CD4-positive, alpha-beta T cell treated with Interleukin-6 at 100 ng/mL for 8 hours (primary cell): ENCODE measurements around the gene CLEC4M.

ENCODE experiments used
- DNase-seq: peaks from one replicate; pipeline ENCODE4 v3.0.0-alpha.2; 2020; ENCODE audit warnings: mixed read lengths, low spot score

CLEC4M gene, protein sequence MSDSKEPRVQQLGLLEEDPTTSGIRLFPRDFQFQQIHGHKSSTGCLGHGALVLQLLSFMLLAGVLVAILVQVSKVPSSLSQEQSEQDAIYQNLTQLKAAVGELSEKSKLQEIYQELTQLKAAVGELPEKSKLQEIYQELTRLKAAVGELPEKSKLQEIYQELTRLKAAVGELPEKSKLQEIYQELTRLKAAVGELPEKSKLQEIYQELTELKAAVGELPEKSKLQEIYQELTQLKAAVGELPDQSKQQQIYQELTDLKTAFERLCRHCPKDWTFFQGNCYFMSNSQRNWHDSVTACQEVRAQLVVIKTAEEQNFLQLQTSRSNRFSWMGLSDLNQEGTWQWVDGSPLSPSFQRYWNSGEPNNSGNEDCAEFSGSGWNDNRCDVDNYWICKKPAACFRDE

DNA sequence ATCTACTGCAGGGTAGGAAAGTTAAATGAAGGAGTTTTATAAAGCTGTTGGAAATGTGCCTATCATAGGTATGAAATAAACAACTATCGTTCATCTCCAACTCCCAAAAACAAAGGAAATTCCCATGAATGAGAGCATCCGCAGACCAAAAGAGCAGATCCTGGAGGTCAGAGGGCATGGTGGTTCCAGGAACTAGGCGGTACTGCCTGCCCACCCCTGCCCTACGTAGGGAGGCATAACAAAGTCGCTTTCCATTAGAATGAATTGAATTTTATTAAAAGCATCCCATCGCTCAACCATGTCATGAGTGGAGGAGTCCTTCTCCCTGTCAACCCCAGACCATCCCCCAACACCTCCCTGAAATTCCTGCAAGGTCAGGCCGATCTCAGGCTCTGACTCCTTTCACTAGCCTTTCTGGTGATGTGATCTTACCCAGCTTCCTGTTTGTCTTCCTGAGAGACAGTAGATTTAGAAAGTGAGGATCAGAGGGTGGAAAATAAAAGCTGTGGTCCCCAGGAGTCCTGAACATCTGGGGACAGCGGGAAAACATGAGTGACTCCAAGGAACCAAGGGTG lies at the start of gene CLEC4M:
TSS of gene CLEC4M (plus strand) at position 525 of the 575 bp plus-strand sequence. CDS start at position 549, 24 bp downstream.
- no peak for DNase-seq

DNA sequence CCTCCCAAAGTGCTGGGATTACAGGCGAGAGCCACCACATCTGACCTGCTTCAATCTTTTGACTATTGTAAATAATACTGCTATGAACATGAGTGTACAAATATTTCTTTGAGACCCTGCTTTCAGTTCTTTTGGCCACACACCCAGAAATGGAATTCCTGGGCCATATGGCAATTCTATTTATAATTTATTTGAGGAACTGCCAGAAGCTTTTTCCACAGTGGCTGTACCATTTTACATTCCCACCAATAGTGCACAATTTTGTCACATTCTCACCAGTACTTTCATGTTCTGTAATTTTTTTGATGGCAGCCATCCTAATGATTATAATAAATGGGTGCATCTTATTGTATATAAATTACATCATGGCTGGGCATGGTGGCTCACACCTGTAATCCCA lies 47.4 kb upstream of the CLEC4M start:
- DNase-seq, result no peak

DNA sequence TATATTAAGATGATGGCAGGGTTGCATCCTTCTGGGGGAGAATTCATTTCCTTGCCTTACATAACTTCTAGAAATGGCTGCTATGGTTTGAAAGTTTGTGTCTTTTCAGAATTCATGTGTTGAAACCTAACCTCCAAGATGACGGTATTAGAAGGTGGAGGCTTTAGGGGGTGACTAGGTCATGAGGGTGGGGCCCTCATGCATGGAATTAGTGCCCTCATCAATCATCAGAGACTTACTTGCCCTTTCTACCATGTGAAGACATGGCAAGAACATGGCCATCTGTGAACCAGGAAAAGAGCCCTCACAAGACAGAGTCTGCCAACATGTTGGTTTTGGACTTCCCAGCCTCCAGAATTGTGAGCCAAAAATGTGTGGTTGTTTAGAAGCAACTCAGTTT lies 46.3 kb upstream of the CLEC4M start:
- no peak for DNase-seq

DNA sequence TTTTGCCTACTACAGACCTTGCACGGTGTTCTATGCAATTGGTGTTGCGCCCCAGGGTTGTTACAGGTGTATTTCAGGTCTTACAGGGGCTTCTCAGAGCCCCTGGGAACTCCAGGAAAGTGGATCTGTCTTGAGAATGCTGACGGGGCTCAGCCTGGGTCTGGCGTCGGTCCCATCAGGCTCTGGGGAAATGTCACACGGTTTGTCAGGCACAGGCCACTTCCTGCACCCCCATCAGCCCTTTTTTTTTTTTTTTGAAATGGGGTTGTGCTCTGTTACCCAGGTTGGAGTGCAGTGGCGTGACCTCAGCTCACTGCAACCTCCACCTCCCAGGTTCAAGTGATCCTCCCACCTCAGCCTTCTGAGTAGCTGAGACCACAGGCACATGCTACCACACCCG lies 44.4 kb upstream of the CLEC4M start:
- no peak for DNase-seq

DNA sequence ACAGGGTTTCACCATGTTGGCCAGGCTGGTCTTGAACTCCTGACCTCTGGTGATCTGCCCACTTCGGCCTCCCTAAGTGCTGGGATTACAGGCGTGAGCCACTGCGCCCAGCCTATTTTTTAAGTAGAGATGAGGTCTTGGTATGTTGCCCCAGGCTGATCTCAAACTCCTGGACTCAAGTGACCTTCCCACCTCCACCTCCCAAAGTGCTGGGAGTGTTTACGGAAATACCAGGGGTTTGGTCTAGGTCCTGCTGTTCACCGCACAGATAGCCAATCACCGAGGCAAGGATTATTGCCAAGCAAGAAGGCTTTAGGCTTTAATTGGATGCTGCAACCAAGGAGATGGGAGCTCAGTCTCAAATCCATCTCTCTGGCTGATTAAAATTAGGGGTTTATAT lies 42.7 kb upstream of the CLEC4M start:
- no peak for DNase-seq

DNA sequence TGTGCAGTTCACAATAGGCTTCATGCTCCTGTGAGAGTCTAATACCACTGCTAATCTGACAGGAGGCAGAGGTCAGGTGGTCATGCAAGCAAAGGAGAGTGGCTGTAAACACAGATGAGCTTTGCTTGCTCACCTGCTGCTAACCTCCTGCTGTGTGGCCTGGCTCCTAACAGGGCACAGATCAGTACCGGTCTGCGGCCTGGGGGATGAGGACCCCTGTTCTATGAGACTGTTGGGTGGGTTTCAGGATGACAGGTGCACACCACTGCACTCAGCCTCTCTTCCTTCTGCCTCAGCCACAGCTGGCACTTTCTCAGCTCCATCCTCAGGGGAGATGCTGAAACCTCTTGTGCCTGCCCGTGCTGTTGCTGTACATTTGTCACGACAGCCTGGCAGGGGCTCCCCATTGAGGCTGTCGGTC lies 40.8 kb upstream of the CLEC4M start:
- no peak for DNase-seq

DNA sequence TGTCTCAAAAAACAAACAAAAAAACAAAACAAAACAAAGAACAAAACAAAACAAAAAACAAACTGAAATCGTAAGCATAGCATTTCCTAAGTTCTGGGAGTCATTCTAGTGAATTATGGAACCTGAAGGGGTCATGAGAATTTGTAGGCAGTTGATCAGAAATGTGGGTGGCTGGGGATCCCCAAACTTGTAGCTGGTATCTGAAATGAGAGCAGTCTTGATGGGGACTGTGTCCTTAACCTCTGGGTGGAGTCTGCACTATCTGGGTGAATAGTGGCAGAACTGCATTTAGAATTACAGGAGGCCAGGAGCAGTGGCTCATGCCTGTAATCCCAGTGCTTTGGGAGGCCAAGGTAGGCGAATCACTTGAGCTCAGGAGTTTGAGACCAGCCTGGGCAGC lies 37.3 kb upstream of the CLEC4M start:
- DNase-seq, result no peak

DNA sequence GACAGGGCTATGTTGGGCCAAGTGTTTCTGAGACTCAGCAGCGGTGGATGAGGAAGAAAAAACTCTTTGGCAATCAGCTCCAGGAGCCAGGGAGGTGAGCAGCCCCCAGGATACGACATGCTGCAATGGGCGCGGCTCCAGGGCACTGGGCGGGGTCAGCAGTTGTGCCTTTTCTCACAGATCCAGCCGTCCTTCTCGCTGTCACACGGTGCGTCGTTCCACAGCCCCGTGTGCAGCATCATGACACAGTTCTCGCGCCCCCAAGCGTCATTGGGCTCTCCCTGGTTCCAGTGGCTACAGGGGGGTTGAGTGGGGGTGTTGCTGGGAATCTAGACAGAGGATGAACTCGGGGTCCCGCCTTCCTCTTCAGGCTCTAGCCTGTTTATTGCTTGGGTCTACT lies 33.8 kb upstream of the CLEC4M start:
- no peak for DNase-seq

DNA sequence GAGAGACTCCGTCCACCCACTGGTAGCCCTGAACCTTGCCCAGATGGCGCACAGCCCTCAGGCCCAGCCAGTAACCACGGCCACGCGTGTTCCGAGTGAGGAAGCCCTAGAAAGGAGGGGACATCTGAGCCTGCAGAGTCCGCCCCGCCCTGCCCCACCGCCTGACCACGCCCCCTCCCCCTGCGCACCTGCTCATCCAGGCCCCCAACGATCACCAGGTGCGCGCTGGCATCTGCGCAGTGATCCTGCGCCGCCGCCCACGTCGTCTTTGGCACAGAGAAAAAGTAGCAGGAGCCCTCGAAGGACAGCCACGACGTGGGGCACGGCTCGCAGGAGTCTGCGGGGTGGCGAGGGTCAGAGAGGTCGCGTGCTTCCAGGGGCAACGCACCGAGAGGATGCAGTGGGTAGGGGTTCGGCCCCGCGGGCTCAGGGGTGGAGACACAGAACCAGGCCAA lies 33.2 kb upstream of the CLEC4M start:
- no peak for DNase-seq

DNA sequence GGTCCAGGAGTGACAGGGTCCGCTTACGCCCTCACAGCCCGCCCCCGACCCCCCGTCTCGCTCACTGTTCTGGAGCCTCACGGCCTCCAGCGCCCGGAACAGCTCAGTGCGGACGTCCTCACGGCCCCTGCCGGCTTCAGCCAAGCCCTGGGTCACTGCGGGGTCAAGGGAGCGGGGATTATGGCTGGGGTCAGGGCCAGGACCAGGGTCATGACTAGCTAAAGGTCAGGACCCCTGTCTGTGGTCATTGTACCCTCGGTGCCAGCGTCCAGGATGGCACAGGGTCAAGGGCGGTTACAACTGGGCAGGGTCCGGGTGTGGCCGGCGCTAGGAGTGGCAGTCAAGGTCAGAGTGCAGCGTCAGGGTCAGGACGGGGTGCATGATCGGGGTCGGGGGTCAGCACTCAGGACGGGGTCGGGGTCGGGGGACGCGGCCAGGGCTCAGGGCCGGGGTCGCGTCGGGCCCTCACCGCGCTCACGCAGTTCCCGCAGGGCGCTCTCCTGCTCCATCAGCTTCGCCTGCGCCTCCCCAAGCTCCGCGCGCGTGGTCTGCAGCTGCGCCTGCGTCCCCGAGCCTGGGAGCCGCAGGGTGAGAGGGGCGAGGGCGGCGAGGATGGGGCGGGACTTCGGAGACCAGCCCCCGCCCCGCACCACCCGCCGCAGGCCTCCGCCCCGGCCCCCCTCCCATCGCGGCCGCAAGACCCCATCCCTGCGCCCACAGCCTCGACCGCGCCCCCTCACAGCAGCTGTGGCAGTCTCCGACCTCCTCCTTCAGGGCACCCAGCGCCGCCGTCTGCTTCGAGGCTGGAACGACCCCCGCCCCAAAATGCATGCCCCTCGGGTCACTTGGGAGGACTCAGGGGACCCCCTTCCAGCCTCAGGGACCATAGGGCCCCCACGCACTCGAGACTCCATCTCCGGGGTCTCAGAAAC lies 32.5 kb upstream of the CLEC4M start:
- no peak for DNase-seq

DNA sequence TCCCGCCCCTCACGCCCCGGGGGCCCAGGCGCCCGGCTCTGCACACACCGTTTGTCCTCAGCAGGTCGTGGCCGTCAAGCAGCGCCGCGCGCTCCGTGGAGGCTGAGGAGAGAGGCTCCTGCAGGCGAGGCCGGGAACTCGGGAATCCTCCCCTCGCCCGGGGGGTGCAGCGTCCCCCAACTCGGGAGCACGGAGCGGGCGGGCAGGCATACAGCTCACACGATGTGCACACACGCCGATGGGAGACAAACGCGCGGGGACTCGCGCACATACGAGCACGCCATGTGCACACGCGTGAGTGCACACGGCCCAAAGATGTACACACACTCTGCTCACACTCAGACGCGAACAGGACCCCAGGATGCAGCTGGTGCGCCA lies 31.8 kb upstream of the CLEC4M start:
- DNase-seq, result no peak

DNA sequence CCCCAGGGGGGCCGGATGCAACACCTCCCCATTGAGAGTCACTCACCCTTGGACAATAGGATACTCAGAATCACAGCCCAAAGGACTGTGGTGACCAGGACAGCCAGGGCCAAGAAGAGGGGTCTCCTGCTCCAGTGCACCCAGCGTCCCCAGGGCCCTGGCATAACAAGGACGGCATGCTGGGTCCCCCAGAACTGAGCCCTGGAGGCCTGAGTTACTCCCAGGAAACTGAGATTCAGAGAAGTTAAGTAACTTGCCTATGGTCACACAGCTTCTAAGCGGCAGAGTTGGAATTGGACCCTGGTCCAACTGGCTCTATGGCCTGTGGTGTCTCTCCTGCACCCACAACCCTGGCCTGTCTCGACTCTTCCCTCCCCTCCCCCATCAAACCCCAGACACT lies 31.4 kb upstream of the CLEC4M start:
- no peak for DNase-seq

DNA sequence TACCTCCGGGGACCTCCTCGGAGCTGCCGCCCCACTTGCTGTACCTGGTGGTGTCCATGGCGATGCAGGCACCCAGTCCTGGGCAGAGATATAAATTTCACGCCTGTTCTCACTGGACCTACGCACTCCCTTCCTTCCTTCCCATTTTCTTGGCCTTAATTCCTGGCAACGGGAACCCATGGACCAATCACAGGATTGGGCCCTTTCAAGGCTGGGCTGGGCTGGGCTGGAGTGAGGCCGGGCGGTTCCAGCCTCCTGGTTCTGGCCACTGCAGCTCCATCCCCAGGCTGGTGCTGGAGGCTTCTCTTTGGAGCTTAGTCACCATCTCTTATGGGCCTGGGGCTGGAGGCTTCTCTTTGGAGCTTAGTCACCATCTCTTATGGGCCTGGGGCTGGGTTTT lies 31.0 kb upstream of the CLEC4M start, which contains the start of gene CLEC4G:
TSS of gene CLEC4G (minus strand) at position 66 of the 400 bp plus-strand sequence. CDS start at position 58, 8 bp downstream.
- DNase-seq, result no peak

DNA sequence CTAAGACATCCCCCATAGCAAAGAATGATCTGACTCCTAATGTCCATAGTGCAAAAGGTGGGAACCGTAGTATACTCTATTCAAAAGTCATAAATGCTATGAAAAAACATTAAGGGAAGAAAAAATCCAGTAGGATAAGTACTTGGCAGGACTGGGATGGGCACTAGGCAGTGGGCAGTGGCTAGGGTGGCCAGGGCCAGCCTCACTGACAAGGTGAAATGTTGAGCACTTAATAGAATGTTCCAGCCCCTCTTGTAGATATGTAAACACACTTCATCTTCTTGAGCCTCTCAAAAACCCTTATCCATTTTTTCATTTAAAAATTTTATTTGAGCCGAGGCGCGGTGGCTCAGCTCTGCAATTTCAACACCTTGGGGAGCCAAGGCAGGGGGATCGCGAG lies 29.7 kb upstream of the CLEC4M start:
- DNase-seq, result no peak

DNA sequence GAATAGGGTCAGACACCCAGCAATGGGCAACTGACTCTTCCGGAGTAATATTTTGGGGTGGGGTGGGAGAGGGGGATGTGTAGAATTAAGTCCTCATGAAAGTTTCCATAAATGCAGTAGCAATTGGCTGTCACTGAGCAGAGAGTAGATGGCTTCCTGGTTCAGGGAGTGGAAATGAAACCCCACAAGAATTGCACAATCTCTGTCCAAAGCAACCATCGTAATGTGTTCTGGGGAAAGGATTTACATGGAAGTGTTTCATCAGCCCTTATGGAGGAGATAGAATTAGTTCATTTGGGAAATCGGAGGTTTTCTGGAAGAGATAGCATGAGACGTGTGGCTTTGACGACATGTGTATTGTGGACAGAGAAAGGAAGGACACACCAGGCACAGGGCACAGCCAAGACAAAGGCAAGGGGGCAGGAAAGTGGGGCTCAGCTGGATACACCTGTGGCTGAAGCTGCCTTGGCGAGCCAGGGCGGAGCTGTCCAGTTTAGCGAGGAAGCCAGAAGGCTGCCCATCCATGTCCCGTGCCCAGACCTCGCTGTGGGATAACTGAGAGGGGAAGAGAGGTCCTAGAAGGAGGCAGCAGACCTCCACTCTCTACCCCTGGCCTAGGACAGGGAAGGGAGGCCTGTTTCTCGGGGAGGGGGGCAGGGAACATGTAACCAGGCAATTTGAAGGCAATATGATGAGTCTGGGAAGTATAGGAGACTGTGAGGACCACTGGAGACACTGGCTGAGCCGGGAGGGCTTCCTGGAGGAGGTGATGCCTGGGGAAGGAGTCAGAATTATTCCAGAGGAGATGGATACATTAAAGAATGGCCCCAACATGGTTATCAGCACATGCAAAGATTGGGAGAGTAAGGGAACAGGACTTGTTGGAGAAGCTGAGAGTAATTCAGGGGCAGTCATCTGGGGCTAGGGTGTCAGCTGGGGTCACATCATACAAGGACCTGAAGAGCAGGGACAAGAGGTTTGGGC lies 28.5 kb upstream of the CLEC4M start:
- DNase-seq, result no peak

DNA sequence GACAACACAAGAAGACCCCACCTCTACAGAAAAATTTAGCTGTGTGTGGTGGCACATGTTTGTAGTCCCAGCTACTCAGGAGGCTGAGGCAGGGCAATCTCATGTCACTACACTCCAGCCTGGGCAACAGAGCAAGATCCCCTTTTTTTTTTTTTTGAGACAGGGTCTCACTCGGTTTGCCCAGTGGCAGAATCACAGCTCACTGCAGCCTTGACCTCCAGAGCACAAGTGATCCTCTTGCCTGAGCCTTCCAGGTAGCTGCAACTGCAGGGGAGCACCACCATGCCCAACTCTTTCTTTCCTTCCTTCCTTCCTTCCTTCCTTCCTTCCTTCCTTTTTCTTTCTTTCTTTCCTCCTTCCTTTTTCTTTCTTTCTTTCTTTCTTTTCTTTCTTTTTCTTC lies 26.9 kb upstream of the CLEC4M start:
- no peak for DNase-seq

DNA sequence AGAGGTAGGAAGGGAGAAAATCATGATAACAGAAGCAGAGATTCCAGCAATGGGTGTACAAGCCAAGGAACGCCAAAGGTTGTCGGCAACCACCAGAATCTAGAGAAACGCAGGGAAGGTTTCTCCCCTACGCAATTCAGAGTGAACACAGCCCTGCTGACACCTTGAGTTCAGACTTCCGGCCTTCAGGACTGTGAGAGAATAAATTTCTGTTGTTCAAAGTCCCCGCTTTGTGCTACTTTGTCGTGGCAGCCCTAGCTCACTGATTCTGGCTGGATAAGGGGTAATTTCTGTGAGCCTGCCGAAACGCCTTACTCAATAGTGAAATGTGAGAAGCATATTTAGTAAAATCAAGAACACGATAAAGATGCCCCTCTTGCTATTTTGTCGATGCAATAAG lies 25.8 kb upstream of the CLEC4M start:
- DNase-seq, result no peak

DNA sequence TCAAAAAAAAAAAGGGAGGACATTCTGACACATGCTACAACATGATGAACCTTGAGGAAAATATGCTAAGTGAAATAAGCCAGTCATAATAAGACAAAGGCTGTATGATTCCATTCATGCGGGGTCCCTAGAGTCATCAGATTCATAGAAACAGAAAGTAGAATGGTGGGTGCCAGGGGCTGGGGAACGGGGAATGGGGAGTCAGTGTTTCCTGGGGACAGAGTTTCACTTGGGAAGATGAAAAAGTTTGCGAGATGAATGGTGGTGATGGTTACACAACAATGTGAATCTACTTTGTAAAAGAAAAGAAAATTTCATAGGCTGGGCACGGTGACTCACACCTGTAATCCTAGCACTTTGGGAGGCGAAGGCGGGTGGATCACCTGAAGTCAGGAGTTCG lies 25.0 kb upstream of the CLEC4M start:
- DNase-seq, result no peak

DNA sequence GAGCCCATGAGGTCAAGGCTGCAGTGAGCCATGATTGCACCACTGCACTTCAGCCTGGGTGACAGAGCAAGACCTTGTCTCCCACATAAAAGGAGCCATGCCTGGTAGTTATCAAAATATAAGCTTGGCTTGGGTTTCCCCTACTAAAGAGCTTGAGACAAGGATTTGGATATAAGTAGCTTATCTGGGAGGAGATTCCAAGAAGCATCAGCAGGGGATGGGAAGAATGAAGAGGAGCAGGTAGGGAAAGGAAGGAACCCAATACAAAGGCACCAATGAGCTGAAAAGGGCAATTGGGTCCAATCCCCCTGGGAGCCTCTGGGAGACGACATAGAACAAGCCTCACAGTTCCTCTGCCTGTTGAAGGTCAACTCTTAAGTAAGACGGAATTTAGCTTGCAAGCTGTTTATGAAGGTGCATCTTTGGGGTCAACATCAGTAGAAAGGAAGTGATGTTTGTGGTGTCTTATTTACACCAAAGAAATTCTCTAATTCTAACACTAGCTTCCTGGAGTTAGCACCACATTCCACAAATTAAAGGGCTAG lies 23.8 kb upstream of the CLEC4M start:
- no peak for DNase-seq

DNA sequence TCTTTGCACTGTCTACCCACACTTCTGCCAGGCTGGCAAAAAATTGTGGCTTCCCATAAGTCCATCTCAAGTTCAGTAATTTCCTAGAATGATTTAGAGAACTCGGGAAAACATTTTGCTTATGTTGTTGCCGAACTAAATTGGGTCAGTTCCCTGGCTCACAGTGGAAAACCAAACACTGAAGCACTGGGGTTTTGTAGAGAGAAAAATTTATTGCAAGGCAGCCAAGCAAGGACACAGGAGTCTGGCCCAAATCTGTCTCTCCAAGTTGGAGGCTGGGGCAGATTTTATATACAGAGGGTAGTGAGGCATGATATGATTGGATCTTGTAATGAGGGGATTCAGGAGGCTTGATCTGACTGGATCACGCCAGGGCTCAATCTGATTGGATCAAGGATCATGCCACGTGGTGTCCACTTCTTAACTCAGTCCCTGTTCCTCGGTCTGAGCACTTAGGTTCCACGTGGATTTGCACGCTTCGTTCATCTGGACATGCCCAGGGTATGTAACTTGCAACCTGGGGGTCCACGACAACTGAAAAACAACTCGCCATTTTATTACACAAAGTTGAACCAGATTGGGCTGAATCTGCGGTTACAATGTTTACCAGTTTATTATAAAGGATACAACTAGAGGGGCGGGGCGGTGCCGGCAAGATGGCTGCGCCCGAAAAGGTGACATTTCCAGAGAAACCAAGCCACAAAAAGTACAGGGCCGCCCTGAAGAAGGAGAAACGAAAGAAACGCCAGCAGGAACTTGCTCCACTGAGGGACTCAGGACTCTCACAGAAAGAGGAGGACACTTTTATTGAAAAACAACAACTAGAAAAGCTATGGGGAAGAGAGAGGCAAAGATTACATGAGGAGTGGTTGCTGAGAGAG lies 23.0 kb upstream of the CLEC4M start:
- DNase-seq, result no peak
